ENCODE results near the gene JAKMIP2. TPM values are rescaled to one million over a fixed set of nuclear protein-coding genes. Genes with fewer than 3 reads are reported as not detected.
"Not testable (repeated sequence)": the region's sequence is repeated elsewhere in the genome, so short reads cannot be mapped to it uniquely, and the experiment has no call there.

The JAKMIP2 gene
- total RNA-seq, 4 donors from 2014 or later = 0.28 to 2.0 (median 0.73) TPM

DNA sequence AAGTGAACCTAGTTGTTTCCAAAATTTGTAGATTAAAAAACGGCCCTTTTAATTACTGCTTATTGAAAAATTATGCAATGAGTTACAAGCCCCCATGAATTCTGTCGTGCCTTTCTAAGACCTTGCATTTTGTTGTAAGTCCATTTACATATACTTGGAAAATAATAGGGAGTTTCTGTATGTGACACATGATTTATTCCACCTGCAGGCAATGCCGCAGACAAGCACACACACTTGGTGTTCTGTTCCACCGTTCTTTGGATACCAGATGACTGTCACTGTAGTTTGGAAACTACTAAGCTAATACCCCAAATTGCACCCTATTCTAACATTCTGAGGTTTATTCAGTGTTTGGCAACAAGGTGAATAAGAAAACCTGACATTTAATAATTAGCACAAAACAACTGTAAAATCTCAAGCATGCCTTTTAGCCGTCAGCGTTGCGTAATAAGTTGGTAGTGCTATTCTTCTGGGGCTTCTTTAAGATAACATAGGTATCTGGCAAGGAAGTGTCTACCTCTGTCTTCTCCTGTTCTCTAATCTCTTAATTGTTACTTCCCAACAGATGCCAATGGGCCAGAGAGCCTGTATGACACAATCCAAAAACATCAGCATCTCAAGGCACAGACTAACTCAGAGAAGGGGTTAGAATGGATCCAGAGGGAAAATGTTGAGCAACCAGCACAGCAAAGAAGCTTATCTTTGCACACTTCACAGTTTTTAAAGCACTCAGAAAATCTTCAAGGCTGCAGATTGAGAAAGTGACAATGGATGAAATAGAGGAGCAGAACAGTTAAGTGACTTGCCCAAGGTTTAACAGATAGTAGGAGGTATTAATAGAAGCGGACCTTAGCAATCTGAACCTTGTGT lies 224.4 kb downstream of the JAKMIP2 start:
- ATAC-seq (ENCODE audit: low FRiP score) (peak; percentile 72), DNase-seq (ENCODE audit: low spot score) (no peak)
- TF ChIP-seq, protein P1, sequence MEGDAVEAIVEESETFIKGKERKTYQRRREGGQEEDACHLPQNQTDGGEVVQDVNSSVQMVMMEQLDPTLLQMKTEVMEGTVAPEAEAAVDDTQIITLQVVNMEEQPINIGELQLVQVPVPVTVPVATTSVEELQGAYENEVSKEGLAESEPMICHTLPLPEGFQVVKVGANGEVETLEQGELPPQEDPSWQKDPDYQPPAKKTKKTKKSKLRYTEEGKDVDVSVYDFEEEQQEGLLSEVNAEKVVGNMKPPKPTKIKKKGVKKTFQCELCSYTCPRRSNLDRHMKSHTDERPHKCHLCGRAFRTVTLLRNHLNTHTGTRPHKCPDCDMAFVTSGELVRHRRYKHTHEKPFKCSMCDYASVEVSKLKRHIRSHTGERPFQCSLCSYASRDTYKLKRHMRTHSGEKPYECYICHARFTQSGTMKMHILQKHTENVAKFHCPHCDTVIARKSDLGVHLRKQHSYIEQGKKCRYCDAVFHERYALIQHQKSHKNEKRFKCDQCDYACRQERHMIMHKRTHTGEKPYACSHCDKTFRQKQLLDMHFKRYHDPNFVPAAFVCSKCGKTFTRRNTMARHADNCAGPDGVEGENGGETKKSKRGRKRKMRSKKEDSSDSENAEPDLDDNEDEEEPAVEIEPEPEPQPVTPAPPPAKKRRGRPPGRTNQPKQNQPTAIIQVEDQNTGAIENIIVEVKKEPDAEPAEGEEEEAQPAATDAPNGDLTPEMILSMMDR (IDR thresholded peaks at IDR 0.05) = no peak

DNA sequence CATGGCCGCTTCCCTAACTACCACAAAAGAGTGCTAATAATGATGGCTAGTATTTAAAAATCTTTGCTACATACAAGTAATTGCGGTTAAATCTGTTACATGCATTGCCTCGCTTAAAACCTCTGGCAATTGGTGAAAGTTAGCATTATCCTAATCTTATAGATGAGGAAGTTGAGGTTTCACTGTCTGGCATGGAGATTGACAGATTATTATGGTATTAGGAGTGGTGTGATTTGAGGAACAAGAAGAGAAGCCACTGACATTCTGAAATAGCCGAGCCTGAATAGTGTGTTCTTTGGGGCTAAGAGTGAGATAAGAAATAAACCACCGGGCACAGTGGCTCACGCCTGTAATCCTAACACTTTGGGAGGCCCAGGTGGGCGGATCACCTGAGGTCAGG lies 227.4 kb downstream of the JAKMIP2 start:
- TF ChIP-seq, protein P1 (IDR thresholded peaks at IDR 0.05) = no peak
- DNase-seq (ENCODE audit: low spot score) (no peak), ATAC-seq (ENCODE audit: low FRiP score) (no peak)

DNA sequence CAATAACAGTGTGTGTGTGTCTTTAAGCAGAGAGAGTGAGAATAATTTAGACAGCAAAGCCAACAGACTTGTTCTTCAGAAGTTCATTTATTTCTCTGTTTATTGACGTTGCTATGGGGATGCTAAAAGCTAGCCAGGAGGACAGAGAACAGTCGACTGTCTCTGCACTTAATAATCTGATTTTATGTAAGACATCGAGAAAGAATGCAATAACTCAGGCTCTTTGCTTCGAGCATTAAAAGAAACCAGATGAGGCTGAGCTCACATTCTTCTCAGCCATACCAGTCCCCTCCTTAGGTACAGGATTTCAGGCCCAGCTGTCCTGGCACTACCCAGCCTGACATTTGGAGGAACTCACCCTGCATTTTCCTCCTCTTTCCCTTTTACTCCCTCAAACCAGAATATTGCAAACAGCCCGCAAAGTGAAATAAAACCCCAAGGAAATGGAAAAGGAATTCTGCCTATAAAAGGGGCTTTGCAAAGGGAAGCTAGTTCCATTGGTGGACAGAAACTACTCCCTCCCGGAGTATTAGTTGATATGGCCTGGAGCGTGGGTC lies 228.2 kb downstream of the JAKMIP2 start:
- TF ChIP-seq, protein P1 (IDR thresholded peaks at IDR 0.05) = no peak
- ATAC-seq (ENCODE audit: low FRiP score) (peak; percentile 46), DNase-seq (ENCODE audit: low spot score) (no peak)

DNA sequence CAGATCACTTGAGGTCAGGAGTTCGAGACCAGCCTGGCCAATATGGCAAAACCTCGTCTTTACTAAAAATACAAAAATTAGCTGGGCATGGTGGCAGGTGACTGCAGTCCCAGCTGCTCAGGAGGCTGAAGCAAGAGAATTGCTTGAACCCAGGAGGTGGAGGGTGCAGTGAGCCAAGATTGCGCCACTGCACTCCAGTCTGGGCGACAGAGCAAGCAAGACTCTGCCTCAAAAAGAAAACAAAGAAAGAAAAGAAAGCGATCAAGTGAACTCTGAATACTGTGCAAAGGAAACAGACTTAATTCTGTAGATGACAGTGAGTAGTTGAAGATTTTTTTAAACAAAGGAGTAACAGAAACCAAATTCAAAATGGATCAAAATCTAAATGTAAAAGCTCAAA lies 228.7 kb downstream of the JAKMIP2 start:
- ATAC-seq (ENCODE audit: low FRiP score) = peak; percentile 5
- DNase-seq (ENCODE audit: low spot score) = not testable (repeated sequence)

DNA sequence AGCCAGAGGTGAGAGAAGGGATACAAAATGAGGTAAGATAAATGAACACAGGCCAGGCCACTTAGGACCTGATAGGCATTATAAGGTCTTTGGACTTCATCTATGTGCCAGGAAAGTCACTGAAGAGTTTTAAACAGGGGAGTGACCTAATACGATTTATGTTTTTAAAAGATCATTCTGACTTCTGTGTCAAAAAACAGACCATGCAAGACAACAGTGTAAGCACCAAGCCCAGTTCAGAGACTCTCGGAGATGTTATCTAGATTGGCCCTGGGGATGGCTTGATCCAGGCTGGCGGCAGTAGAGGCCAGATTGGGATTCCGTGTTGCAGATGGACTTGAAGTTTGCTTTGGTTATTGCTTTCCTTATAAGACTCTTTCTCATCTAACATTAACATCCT lies 229.6 kb downstream of the JAKMIP2 start:
- no peak for ATAC-seq (ENCODE audit: low FRiP score)
- TF ChIP-seq, protein P1 (IDR thresholded peaks at IDR 0.05) = no peak
- no peak for DNase-seq (ENCODE audit: low spot score)

GRCh38 chr5:147551677-147552076 lies 230.9 kb downstream of the JAKMIP2 start:
- ATAC-seq (ENCODE audit: low FRiP score) = no peak
- TF ChIP-seq, protein P1 (IDR thresholded peaks at IDR 0.05) = no peak
- no peak for DNase-seq (ENCODE audit: low spot score)

GRCh38 chr5:147547730-147548129 lies 234.8 kb downstream of the JAKMIP2 start:
- no peak for DNase-seq (ENCODE audit: low spot score)
- ATAC-seq (ENCODE audit: low FRiP score) = peak; percentile 93
- TF ChIP-seq, protein P1 (IDR thresholded peaks at IDR 0.05) = no peak

Measured in omental fat pad (tissue), 4 donors.